ENCODE results near the gene ST6GALNAC5. TPM values are rescaled to one million over a fixed set of nuclear protein-coding genes. Genes with fewer than 3 reads are reported as not detected.

ST6GALNAC5 gene
- total RNA-seq, 1 donor from 2014 or later, result 0.87 TPM

DNA sequence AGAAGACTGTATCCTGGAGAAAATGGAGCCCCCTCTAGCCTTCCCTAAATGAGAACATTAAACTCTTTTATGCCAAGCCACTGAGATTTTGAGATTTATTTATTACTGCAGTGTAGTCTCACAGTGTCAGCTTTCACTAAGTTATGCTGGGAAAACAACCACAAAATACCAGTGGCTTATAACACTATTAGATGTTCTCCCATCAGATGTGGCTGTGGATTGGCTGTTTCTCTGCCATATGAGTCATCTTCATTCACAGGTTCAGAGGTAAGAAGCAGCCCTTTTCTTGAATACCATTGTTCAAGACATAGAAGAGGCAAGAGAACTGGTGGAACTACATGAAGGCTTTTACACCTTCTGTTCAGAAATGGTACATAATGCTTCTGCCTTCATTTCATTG is 32.1 kb upstream of the ST6GALNAC5 start:
- Mint-ChIP-seq H3K27me3 (ENCODE audit: unreplicated experiment) (no peaks in the 10 kb centered on the region), H3K4me1 (ENCODE audit: unreplicated experiment) (no peaks in the 10 kb centered on the region), H3K36me3 (ENCODE audit: low read depth, unreplicated experiment) (no peaks in the 10 kb centered on the region), H3K9me3 (ENCODE audit: unreplicated experiment) (no peaks in the 10 kb centered on the region), H3K27ac (ENCODE audit: unreplicated experiment) (no peak overlapping the region), H3K4me3 (ENCODE audit: unreplicated experiment) (no peak overlapping the region)
- TF ChIP-seq, protein P1, sequence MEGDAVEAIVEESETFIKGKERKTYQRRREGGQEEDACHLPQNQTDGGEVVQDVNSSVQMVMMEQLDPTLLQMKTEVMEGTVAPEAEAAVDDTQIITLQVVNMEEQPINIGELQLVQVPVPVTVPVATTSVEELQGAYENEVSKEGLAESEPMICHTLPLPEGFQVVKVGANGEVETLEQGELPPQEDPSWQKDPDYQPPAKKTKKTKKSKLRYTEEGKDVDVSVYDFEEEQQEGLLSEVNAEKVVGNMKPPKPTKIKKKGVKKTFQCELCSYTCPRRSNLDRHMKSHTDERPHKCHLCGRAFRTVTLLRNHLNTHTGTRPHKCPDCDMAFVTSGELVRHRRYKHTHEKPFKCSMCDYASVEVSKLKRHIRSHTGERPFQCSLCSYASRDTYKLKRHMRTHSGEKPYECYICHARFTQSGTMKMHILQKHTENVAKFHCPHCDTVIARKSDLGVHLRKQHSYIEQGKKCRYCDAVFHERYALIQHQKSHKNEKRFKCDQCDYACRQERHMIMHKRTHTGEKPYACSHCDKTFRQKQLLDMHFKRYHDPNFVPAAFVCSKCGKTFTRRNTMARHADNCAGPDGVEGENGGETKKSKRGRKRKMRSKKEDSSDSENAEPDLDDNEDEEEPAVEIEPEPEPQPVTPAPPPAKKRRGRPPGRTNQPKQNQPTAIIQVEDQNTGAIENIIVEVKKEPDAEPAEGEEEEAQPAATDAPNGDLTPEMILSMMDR (IDR thresholded peaks at IDR 0.05; ENCODE audit: unreplicated experiment), result no peak
- DNase-seq (ENCODE audit: low spot score), result no peak

DNA sequence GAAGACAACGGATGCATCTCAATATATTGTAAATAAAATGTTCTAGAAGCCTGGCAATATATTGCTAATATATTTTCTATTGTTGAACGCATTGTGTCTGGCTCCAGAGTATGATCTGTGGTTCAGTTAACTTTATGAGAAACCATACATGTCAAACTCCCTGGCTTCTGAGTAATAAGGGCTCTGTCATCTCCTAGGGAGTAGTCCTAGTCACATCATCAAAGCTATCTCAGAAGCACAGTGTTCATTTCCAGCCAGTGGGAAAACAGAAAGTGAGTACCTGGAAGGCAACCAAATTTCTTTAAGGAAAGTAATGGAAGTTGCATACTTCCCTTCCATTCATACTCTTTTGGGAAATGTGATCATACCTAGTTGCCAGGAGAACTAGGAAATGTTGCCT is 27.0 kb upstream of the ST6GALNAC5 start:
- DNase-seq (ENCODE audit: low spot score), result no peak
- Mint-ChIP-seq H3K36me3 (ENCODE audit: low read depth, unreplicated experiment) (no peaks in the 10 kb centered on the region), H3K4me1 (ENCODE audit: unreplicated experiment) (no peaks in the 10 kb centered on the region), H3K27ac (ENCODE audit: unreplicated experiment) (no peak overlapping the region), H3K4me3 (ENCODE audit: unreplicated experiment) (no peak overlapping the region), H3K27me3 (ENCODE audit: unreplicated experiment) (no peaks in the 10 kb centered on the region), H3K9me3 (ENCODE audit: unreplicated experiment) (no peaks in the 10 kb centered on the region)
- TF ChIP-seq, protein P1 (IDR thresholded peaks at IDR 0.05; ENCODE audit: unreplicated experiment), result no peak

DNA sequence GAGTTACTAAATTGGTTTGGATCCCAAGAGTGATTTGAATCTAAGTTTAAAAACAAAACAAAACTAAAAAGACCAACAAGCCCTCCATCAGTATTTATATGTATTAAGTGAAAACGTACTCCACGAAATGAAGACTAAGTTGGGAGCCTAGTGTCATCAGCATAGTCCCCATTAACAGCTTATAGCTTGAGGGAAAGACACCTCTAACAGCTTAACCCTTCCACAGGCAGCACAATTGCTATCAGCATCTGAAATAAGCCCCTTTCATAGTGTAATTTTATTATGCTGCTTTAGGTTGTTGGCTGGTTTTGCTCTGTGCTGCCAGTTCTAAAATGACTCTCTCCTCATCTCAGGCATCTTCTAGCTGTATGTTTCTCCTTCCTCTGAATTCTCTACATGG is 25.8 kb upstream of the ST6GALNAC5 start:
- no peaks in the 10 kb centered on the region for H3K4me1 Mint-ChIP-seq (ENCODE audit: unreplicated experiment)
- no peak overlapping the region for H3K27ac Mint-ChIP-seq (ENCODE audit: unreplicated experiment)
- no peak for DNase-seq (ENCODE audit: low spot score)

DNA sequence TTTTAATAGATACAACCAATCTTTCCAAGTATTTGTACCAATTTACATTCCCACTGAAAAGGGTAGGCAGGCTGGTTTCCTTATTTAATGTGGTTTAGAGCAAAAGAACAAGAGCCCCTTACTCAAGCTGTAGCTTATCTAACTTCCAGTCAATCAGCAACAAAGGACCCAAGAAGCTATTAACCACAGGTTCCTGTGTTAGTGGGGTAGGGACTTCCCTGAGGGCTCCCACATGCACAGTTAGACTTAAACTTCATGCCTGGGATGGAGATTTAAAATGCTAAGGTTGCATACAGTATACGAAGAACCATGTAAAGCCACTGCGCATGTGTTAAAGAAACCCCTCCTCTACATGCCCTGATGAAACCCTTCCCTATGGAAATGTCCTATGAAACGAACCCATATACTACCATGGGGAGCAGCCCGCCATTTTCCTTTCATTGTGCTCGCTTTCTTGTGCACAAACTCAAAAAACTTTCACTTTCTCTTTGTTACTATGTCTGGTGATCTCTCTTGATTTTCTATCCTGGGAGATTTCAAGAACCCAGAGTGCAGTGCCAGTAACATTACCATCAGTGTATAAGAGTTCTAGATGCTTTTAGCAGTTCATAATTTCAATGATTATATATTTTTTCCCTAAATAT is 23.3 kb upstream of the ST6GALNAC5 start:
- no peaks in the 10 kb centered on the region for H3K36me3 Mint-ChIP-seq (ENCODE audit: low read depth, unreplicated experiment)
- no peaks in the 10 kb centered on the region for H3K4me1 Mint-ChIP-seq (ENCODE audit: unreplicated experiment)
- no peak for DNase-seq (ENCODE audit: low spot score)
- TF ChIP-seq, protein P1 (IDR thresholded peaks at IDR 0.05; ENCODE audit: unreplicated experiment), result no peak
- H3K27me3 Mint-ChIP-seq (ENCODE audit: unreplicated experiment), result no peaks in the 10 kb centered on the region
- no peaks in the 10 kb centered on the region for H3K9me3 Mint-ChIP-seq (ENCODE audit: unreplicated experiment)
- H3K4me3 Mint-ChIP-seq (ENCODE audit: unreplicated experiment), result no peak overlapping the region
- H3K27ac Mint-ChIP-seq (ENCODE audit: unreplicated experiment), result no peak overlapping the region

More for the DNA sequence above, 25.8 kb upstream of the ST6GALNAC5 start:
- H3K9me3 Mint-ChIP-seq (ENCODE audit: unreplicated experiment), result no peaks in the 10 kb centered on the region
- no peaks in the 10 kb centered on the region for H3K27me3 Mint-ChIP-seq (ENCODE audit: unreplicated experiment)
- no peaks in the 10 kb centered on the region for H3K36me3 Mint-ChIP-seq (ENCODE audit: low read depth, unreplicated experiment)
- H3K4me3 Mint-ChIP-seq (ENCODE audit: unreplicated experiment), result no peak overlapping the region
- TF ChIP-seq, protein P1 (IDR thresholded peaks at IDR 0.05; ENCODE audit: unreplicated experiment), result no peak

DNA sequence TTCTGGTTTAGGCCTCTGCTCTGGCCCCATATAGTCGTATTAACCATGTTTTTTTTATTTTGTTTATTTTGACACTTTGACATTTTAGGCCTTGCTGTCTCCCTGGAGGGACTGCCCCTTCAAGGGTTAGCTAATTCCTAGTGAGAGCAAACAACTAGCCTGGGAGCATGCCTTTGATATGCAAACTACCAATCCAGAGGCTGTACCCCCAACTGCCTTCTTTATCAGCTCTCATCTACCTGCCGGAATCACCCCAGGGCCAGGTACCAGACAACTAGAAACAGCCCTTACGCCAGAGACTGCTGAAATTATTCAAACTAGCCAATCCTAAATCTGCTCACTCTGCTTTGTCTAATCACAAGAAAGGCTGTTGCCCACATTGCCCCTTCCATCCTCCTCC is 13.0 kb upstream of the ST6GALNAC5 start:
- H3K9me3 Mint-ChIP-seq (ENCODE audit: unreplicated experiment), result no peaks in the 10 kb centered on the region
- no peaks in the 10 kb centered on the region for H3K36me3 Mint-ChIP-seq (ENCODE audit: low read depth, unreplicated experiment)
- no peaks in the 10 kb centered on the region for H3K4me1 Mint-ChIP-seq (ENCODE audit: unreplicated experiment)
- TF ChIP-seq, protein P1 (IDR thresholded peaks at IDR 0.05; ENCODE audit: unreplicated experiment), result no peak
- no peak for DNase-seq (ENCODE audit: low spot score)
- peaks cover 3% of the 10 kb centered on the region for H3K27me3 Mint-ChIP-seq (ENCODE audit: unreplicated experiment)
- H3K4me3 Mint-ChIP-seq (ENCODE audit: unreplicated experiment), result no peak overlapping the region
- H3K27ac Mint-ChIP-seq (ENCODE audit: unreplicated experiment), result no peak overlapping the region

Measured in endothelial cell (in vitro differentiated cells).